DMS 273 treated with DMSO at 0.1 percent for 48 hours (cell line): ENCODE data around the gene NCS1.

Experiments
- DNase-seq: peaks from one replicate; lab custom pipeline; 2025; lab: John Stamatoyannopoulos, UW

Gene NCS1

GRCh38 chr9:130172161-130172857 lies at the start of gene NCS1:
TSS of gene NCS1 (plus strand) at chr9:130172404. CDS start at chr9:130172664, 260 bp downstream.
- DNase-seq, result no peak

GRCh38 chr9:130122456-130122855 lies 49.7 kb upstream of the NCS1 start:
- no peak for DNase-seq

- no peak for DNase-seq
Observed at GRCh38 chr9:130124085-130124860, 47.9 kb upstream of the NCS1 start.

GRCh38 chr9:130126721-130127433 lies 45.3 kb upstream of the NCS1 start:
- DNase-seq, result no peak

- DNase-seq, result no peak
Observed at GRCh38 chr9:130128251-130128650, 44.0 kb upstream of the NCS1 start.

GRCh38 chr9:130128733-130129431 lies 43.3 kb upstream of the NCS1 start:
- DNase-seq, result no peak

GRCh38 chr9:130129432-130130061 lies 42.7 kb upstream of the NCS1 start:
- DNase-seq, result no peak

GRCh38 chr9:130132746-130133145 lies 39.5 kb upstream of the NCS1 start:
- no peak for DNase-seq

- DNase-seq, result no peak
Observed at GRCh38 chr9:130137081-130137640, 35.0 kb upstream of the NCS1 start.

- no peak for DNase-seq
Observed at GRCh38 chr9:130137641-130138081, 34.5 kb upstream of the NCS1 start.

GRCh38 chr9:130138171-130138653 lies 34.0 kb upstream of the NCS1 start:
- no peak for DNase-seq

- no peak for DNase-seq
Observed at GRCh38 chr9:130138791-130139190, 33.4 kb upstream of the NCS1 start.

- DNase-seq, result no peak
Observed at GRCh38 chr9:130139251-130139650, 33.0 kb upstream of the NCS1 start.

GRCh38 chr9:130140706-130141105 lies 31.5 kb upstream of the NCS1 start:
- DNase-seq, result no peak

- no peak for DNase-seq
Observed at GRCh38 chr9:130142056-130142455, 30.1 kb upstream of the NCS1 start.

- no peak for DNase-seq
Observed at GRCh38 chr9:130142641-130143040, 29.6 kb upstream of the NCS1 start.

GRCh38 chr9:130143279-130143893 lies 28.8 kb upstream of the NCS1 start:
- DNase-seq, result no peak

GRCh38 chr9:130143958-130144366 lies 28.2 kb upstream of the NCS1 start:
- no peak for DNase-seq

GRCh38 chr9:130144703-130145102 lies 27.5 kb upstream of the NCS1 start:
- DNase-seq, result no peak

- DNase-seq, result no peak
Observed at GRCh38 chr9:130145658-130146057, 26.5 kb upstream of the NCS1 start.

GRCh38 chr9:130147198-130147597 lies 25.0 kb upstream of the NCS1 start:
- no peak for DNase-seq
